ENCODE measurements around the gene C1orf159. TPM values are rescaled to one million over a fixed set of nuclear protein-coding genes. Genes with fewer than 3 reads are reported as not detected.

The C1orf159 gene
- polyA plus RNA-seq, 1 donor (not counting 4 experiments of a cell fraction or from before 2014, with no cell fraction given), result 6.1 TPM

GRCh38 chr1:1092894-1093609 lies 22.8 kb downstream of the C1orf159 start:
- TF ChIP-seq EZH2 (IDR thresholded peaks at IDR 0.05; ENCODE audit: low read length), result no peak
- no peak for TF ChIP-seq CTCF (optimal IDR thresholded peaks at IDR 0.05 in 1 of 3, IDR thresholded peaks at IDR 0.05 in 1 of 3, conservative IDR thresholded peaks at IDR 0.05 in 1 of 3; ENCODE audit: extremely low read depth in 1 of 3, insufficient read depth in 2 of 3, low read length in 3 of 3)
- Histone ChIP-seq H3K4me2 (ENCODE audit: control insufficient read depth, extremely low read depth, insufficient read depth, low read depth, low read length) (no peak overlapping the region), H3K27me3 (ENCODE audit: control insufficient read depth, extremely low read depth, insufficient read depth, low read length) (no peaks in the 10 kb centered on the region), H3K4me1 (ENCODE audit: control insufficient read depth, extremely low read depth, insufficient read depth, low read length) (no peaks in the 10 kb centered on the region), H3K9ac (ENCODE audit: control insufficient read depth, extremely low read depth, insufficient read depth, low read length) (no peak overlapping the region), H4K20me1 (ENCODE audit: control insufficient read depth, extremely low read depth, insufficient read depth, low read length) (no peaks in the 10 kb centered on the region), H3K79me2 (ENCODE audit: control insufficient read depth, insufficient read depth, low read length) (no peaks in the 10 kb centered on the region), H3K9me3 (ENCODE audit: control insufficient read depth, low read depth, low read length) (no peaks in the 10 kb centered on the region), H2AFZ (ENCODE audit: control insufficient read depth, low read length) (no peak overlapping the region), H3K27ac (ENCODE audit: control insufficient read depth, insufficient read depth, low read length) (no peak overlapping the region), H3K9me1 (ENCODE audit: control insufficient read depth, extremely low read depth, insufficient read depth, low read length) (no peaks in the 10 kb centered on the region), H3K4me3 (ENCODE audit: control insufficient read depth in 2 of 3, extremely low read depth in 1 of 3, insufficient read depth in 2 of 3, low read depth in 1 of 3, low read length in 3 of 3) (no peak overlapping the region), H3K36me3 (ENCODE audit: control insufficient read depth in 2 of 2, extremely low read depth in 1 of 2, insufficient read depth in 2 of 2, low read length in 2 of 2) (no peaks in the 10 kb centered on the region)
- FAIRE-seq (no peak), DNase-seq (ENCODE audit: low read depth, low spot score) (no peak)
- dilution Hi-C loops (cut with MboI; ENCODE audit: extremely low pct_ligation_motif_present, low sequenced_read_pairs), result no loop called here

GRCh38 chr1:1092149-1092855 lies 23.6 kb downstream of the C1orf159 start:
- Histone ChIP-seq H2AFZ (ENCODE audit: control insufficient read depth, low read length) (no peak overlapping the region), H3K9ac (ENCODE audit: control insufficient read depth, extremely low read depth, insufficient read depth, low read length) (no peak overlapping the region), H3K4me1 (ENCODE audit: control insufficient read depth, extremely low read depth, insufficient read depth, low read length) (no peaks in the 10 kb centered on the region), H3K4me2 (ENCODE audit: control insufficient read depth, extremely low read depth, insufficient read depth, low read depth, low read length) (no peak overlapping the region), H3K79me2 (ENCODE audit: control insufficient read depth, insufficient read depth, low read length) (no peaks in the 10 kb centered on the region), H4K20me1 (ENCODE audit: control insufficient read depth, extremely low read depth, insufficient read depth, low read length) (no peaks in the 10 kb centered on the region), H3K27ac (ENCODE audit: control insufficient read depth, insufficient read depth, low read length) (no peak overlapping the region), H3K36me3 (ENCODE audit: control insufficient read depth in 2 of 2, extremely low read depth in 1 of 2, insufficient read depth in 2 of 2, low read length in 2 of 2) (no peaks in the 10 kb centered on the region), H3K27me3 (ENCODE audit: control insufficient read depth, extremely low read depth, insufficient read depth, low read length) (no peaks in the 10 kb centered on the region), H3K9me3 (ENCODE audit: control insufficient read depth, low read depth, low read length) (no peaks in the 10 kb centered on the region), H3K4me3 (ENCODE audit: control insufficient read depth in 2 of 3, extremely low read depth in 1 of 3, insufficient read depth in 2 of 3, low read depth in 1 of 3, low read length in 3 of 3) (no peak overlapping the region), H3K9me1 (ENCODE audit: control insufficient read depth, extremely low read depth, insufficient read depth, low read length) (no peaks in the 10 kb centered on the region)
- no peak for FAIRE-seq
- dilution Hi-C loops (cut with MboI; ENCODE audit: extremely low pct_ligation_motif_present, low sequenced_read_pairs), result no loop called here
- no peak for DNase-seq (ENCODE audit: low read depth, low spot score)
- no peak for TF ChIP-seq EZH2 (IDR thresholded peaks at IDR 0.05; ENCODE audit: low read length)
- TF ChIP-seq CTCF (optimal IDR thresholded peaks at IDR 0.05 in 1 of 3, IDR thresholded peaks at IDR 0.05 in 1 of 3, conservative IDR thresholded peaks at IDR 0.05 in 1 of 3; ENCODE audit: extremely low read depth in 1 of 3, insufficient read depth in 2 of 3, low read length in 3 of 3), result no peak

Data from keratinocyte (primary cell).